Measurements from ENCODE around the gene ZNRF1.

- no peak for TF ChIP-seq CTCF (IDR thresholded peaks at IDR 0.05; ENCODE audit: low read depth, low read length, missing input control)
- no peak for TF ChIP-seq JUND (IDR thresholded peaks at IDR 0.05)
- no peak for TF ChIP-seq NR2F2 (IDR thresholded peaks at IDR 0.05)
- TF ChIP-seq ZBTB33 (IDR thresholded peaks at IDR 0.05): no peak
- no peak for TF ChIP-seq EGR1 (IDR thresholded peaks at IDR 0.05; ENCODE audit: low read depth in 2 of 2)
- no peak for TF ChIP-seq FOXA1 (IDR thresholded peaks at IDR 0.05)
- no peak for TF ChIP-seq REST (IDR thresholded peaks at IDR 0.05)
- TF ChIP-seq GABPA (IDR thresholded peaks at IDR 0.05 in 1 of 2, conservative IDR thresholded peaks at IDR 0.05 in 1 of 2): no peak
- no peak for TF ChIP-seq HNF4G (IDR thresholded peaks at IDR 0.05)
These were observed 139.8 kb downstream of the ZNRF1 start for GRCh38 chr16:75138636-75139035.
